CD14-positive monocyte (primary cell): Measurements from ENCODE around the gene CD247. TPM values are rescaled to one million over a fixed set of nuclear protein-coding genes. Genes with fewer than 3 reads are reported as not detected.

Source experiments
- DNase-seq, 3 donors: peaks; one replicate each; pipeline ENCODE4 v3.0.0-alpha.2; 2011 to 2022
- H2AFZ ChIP-seq: 2 replicates; pipeline ENCODE4 v1.6.0; 2012; ENCODE audit warnings: mild to moderate bottlenecking, low read depth, low read length, inconsistent platforms; ENCODE audit not compliant: insufficient read depth, poor library complexity, severe bottlenecking
- H3K27ac ChIP-seq, 2 donors: 1 replicate in 1 of 2; 2 replicates in 1 of 2; pipeline ENCODE4 v1.5.1; 2012 to 2013; ENCODE audit warnings: low read length in 2 of 2, control low read depth in 1 of 2, inconsistent platforms in 1 of 2, low read depth in 1 of 2, mild to moderate bottlenecking in 1 of 2
- H3K27me3 ChIP-seq, 2 donors: one replicate each; pipeline versions ENCODE4 v1.6.0 to v1.6.1; 2011 to 2013; ENCODE audit warnings: low read length in 2 of 2; ENCODE audit not compliant: control insufficient read depth in 2 of 2, insufficient read depth in 2 of 2
- H3K36me3 ChIP-seq, 2 donors: replicated peaks in 1 of 2; 1 replicate in 1 of 2; 2 replicates in 1 of 2; pipeline versions ENCODE4 v1.5.1 to v1.6.1; 2012 to 2013; ENCODE audit warnings: low read length in 2 of 2, control low read depth in 1 of 2, inconsistent platforms in 1 of 2, mild to moderate bottlenecking in 1 of 2; ENCODE audit not compliant: insufficient read depth in 2 of 2, control insufficient read depth in 1 of 2
- H3K4me1 ChIP-seq, 2 donors: 1 replicate in 1 of 2; 2 replicates in 1 of 2; pipeline versions ENCODE4 v1.5.1 to v1.6.1; 2012 to 2013; ENCODE audit warnings: low read length in 2 of 2, control low read depth in 1 of 2, inconsistent platforms in 1 of 2, mild to moderate bottlenecking in 1 of 2, moderate library complexity in 1 of 2; ENCODE audit not compliant: insufficient read depth in 2 of 2, control insufficient read depth in 1 of 2
- H3K4me2 ChIP-seq: replicated peaks from 2 replicates; pipeline ENCODE3; 2012; ENCODE audit warnings: low read length, moderate library complexity, mild to moderate bottlenecking; ENCODE audit not compliant: poor library complexity, severe bottlenecking; ENCODE audit errors: extremely low read depth
- H3K4me3 ChIP-seq, 3 experiments: fragments of 200-600 bp in 1 of 3; sonication (generic) in 1 of 3; replicated peaks in 1 of 3; 1 replicate in 2 of 3; 2 replicates in 1 of 3; pipeline ENCODE4 v1.5.1; 2011 to 2013; ENCODE audit warnings: low read length in 3 of 3, mild to moderate bottlenecking in 3 of 3, control low read depth in 2 of 3, low read depth in 2 of 3, inconsistent platforms in 1 of 3, moderate library complexity in 1 of 3
- H3K79me2 ChIP-seq: 2 replicates; pipeline ENCODE4 v1.6.0; 2012; ENCODE audit warnings: mild to moderate bottlenecking, control low read depth, inconsistent platforms, low read length, moderate library complexity; ENCODE audit not compliant: insufficient read depth
- H3K9ac ChIP-seq: 2 replicates; pipeline ENCODE4 v1.6.0; 2017; ENCODE audit warnings: low read length, mild to moderate bottlenecking; ENCODE audit not compliant: insufficient read depth, poor library complexity, severe bottlenecking
- H3K9me3 ChIP-seq, 2 donors: replicated peaks in 1 of 2; 1 replicate in 1 of 2; 2 replicates in 1 of 2; pipeline versions ENCODE4 v1.5.1 to v1.6.1; 2012 to 2013; ENCODE audit warnings: low read length in 2 of 2, control low read depth in 1 of 2; ENCODE audit not compliant: control insufficient read depth in 1 of 2, insufficient read depth in 1 of 2
- H4K20me1 ChIP-seq: 2 replicates; pipeline ENCODE4 v1.6.0; 2012; ENCODE audit warnings: mild to moderate bottlenecking, low read length, control low read depth, moderate library complexity; ENCODE audit not compliant: insufficient read depth
- H3K27ac Mint-ChIP-seq, 7 donors: one replicate each; pipeline ENCODE4 v1.8.0; 2020; ENCODE audit warnings: mild to moderate bottlenecking in 7 of 7, mixed read lengths in 7 of 7, moderate library complexity in 6 of 7, inconsistent platforms in 2 of 7
- H3K27me3 Mint-ChIP-seq, 3 donors: one replicate each; pipeline ENCODE4 v1.8.0; 2021 to 2022; ENCODE audit warnings: low read depth in 3 of 3, mild to moderate bottlenecking in 3 of 3, mixed read lengths in 3 of 3, moderate library complexity in 3 of 3, inconsistent platforms in 1 of 3
- H3K36me3 Mint-ChIP-seq, 2 donors: one replicate each; pipeline ENCODE4 v1.8.0; 2020; ENCODE audit warnings: mixed read lengths in 2 of 2, inconsistent platforms in 1 of 2, mild to moderate bottlenecking in 1 of 2
- H3K4me1 Mint-ChIP-seq: one replicate; pipeline ENCODE4 v1.8.0; 2020; ENCODE audit warnings: mild to moderate bottlenecking, mixed read lengths
- H3K4me3 Mint-ChIP-seq, 2 donors: one replicate each; pipeline ENCODE4 v1.8.0; 2020; ENCODE audit warnings: mild to moderate bottlenecking in 2 of 2, mixed read lengths in 2 of 2, moderate library complexity in 1 of 2
- H3K9me3 Mint-ChIP-seq, 7 donors: one replicate each; pipeline ENCODE4 v1.8.0; 2020 to 2022; ENCODE audit warnings: mixed read lengths in 7 of 7, mild to moderate bottlenecking in 6 of 7, moderate library complexity in 6 of 7, inconsistent platforms in 2 of 7
- WGBS: methylation state at CpG from one replicate; pipeline ENCODE4 v1.1.5; 2013; ENCODE audit warnings: missing lambda C conversion rate; ENCODE audit not compliant: insufficient coverage; 5-methylcytosine and 5-hydroxymethylcytosine counted together
- intact Hi-C, 2 donors: fragments of 100-400 bp; cut with micrococcal nuclease; formaldehyde crosslinking; loops; one replicate each; pipeline versions ENCODE4 v1.15.0 to v1.15.1; 2023
- polyA plus RNA-seq, 3 donors: library from polyadenylated mRNA; depleted of rRNA in 1 of 3; unstranded in 2 of 3; stranded (reverse) in 1 of 3; fragments of 300-500 nt in 2 of 3; fragments of >200 nt in 1 of 3; fragmentation: Illumina TruSeq in 2 of 3; gene quantifications; 1 replicate in 2 of 3; 2 replicates in 1 of 3; pipeline ENCODE4 v1.2.3, GENCODE V29; 2012 to 2021
- TF ChIP-seq, protein P1 (sequence below): fragments of 200-600 bp; IDR thresholded peaks from one replicate; pipeline ENCODE4 v1.8.0; 2022; ENCODE audit warnings: antibody characterized with exemption, mild to moderate bottlenecking

The CD247 gene
- polyA plus RNA-seq, 3 donors = 0.29 to 1.8 (median 1.6) TPM

DNA sequence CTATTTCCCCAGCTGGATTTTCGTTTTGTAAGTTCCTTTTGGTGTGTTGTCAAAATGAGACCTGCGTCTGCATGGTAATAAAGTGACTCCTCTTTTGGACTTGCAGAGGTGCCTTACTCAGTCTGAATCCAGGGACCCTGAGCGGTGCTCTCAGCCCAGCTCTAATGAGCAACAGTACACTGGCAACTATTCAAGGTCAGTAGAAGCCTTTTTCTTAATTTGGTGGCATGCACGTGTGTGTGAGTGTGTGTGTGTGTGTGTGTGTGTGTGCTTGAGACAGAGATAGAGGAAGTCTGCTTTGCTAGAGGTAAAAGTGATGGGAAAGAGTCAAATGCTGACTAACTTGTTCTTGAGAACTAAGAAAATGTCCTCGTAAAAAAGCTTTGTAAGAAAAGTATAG, 105.4 kb downstream of the CD247 start:
- Mint-ChIP-seq H3K4me1 (peaks cover 2% of the 10 kb centered on the region), H3K36me3 (peaks cover 65 to 71% of the 10 kb centered on the region in 2 donors), H3K27me3 (peaks cover 0 to 4% (median 0%) of the 10 kb centered on the region in 3 donors), H3K9me3 (peaks cover 0 to 1% (median 0%) of the 10 kb centered on the region in 7 donors), H3K27ac (peak overlapping the region in 3 of 7 donors; percentile 16 to 56 (median 43)), H3K4me3 (no peak overlapping the region)
- no peak overlapping the region for H2AFZ ChIP-seq
- H3K36me3 ChIP-seq = peaks cover 34 to 72% of the 10 kb centered on the region in 2 donors
- H3K9ac ChIP-seq = no peak overlapping the region
- H3K27me3 ChIP-seq = no peaks in the 10 kb centered on the region
- DNase-seq = no peak
- TF ChIP-seq, protein P1, sequence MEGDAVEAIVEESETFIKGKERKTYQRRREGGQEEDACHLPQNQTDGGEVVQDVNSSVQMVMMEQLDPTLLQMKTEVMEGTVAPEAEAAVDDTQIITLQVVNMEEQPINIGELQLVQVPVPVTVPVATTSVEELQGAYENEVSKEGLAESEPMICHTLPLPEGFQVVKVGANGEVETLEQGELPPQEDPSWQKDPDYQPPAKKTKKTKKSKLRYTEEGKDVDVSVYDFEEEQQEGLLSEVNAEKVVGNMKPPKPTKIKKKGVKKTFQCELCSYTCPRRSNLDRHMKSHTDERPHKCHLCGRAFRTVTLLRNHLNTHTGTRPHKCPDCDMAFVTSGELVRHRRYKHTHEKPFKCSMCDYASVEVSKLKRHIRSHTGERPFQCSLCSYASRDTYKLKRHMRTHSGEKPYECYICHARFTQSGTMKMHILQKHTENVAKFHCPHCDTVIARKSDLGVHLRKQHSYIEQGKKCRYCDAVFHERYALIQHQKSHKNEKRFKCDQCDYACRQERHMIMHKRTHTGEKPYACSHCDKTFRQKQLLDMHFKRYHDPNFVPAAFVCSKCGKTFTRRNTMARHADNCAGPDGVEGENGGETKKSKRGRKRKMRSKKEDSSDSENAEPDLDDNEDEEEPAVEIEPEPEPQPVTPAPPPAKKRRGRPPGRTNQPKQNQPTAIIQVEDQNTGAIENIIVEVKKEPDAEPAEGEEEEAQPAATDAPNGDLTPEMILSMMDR = no peak
- no peak overlapping the region for H3K27ac ChIP-seq
- H4K20me1 ChIP-seq = no peaks in the 10 kb centered on the region
- H3K4me3 ChIP-seq = no peak overlapping the region
- no peaks in the 10 kb centered on the region for H3K79me2 ChIP-seq
- intact Hi-C loops = no loop called here
- H3K4me2 ChIP-seq = no peak overlapping the region
- no peaks in the 10 kb centered on the region for H3K9me3 ChIP-seq
- WGBS = 62% methylated on average over 4 of the region's 5 CpGs
- no peaks in the 10 kb centered on the region for H3K4me1 ChIP-seq

GRCh38 chr1:167412072-167412471, 106.3 kb downstream of the CD247 start:
- H2AFZ ChIP-seq = no peak overlapping the region
- H3K4me3 Mint-ChIP-seq = no peak overlapping the region
- TF ChIP-seq, protein P1 = no peak
- peaks cover 0 to 4% (median 0%) of the 10 kb centered on the region in 3 donors for H3K27me3 Mint-ChIP-seq
- peaks cover 0 to 1% (median 0%) of the 10 kb centered on the region in 7 donors for H3K9me3 Mint-ChIP-seq
- 96% methylated on average over 3 of the region's 4 CpGs for WGBS
- H4K20me1 ChIP-seq = no peaks in the 10 kb centered on the region
- intact Hi-C loops = no loop called here
- no peaks in the 10 kb centered on the region for H3K79me2 ChIP-seq
- H3K36me3 Mint-ChIP-seq = peaks cover 64 to 70% of the 10 kb centered on the region in 2 donors
- no peaks in the 10 kb centered on the region for H3K4me1 ChIP-seq
- peaks cover 34 to 77% of the 10 kb centered on the region in 2 donors for H3K36me3 ChIP-seq
- H3K27ac ChIP-seq = no peak overlapping the region
- H3K9me3 ChIP-seq = no peaks in the 10 kb centered on the region
- H3K27me3 ChIP-seq = no peaks in the 10 kb centered on the region
- DNase-seq = no peak
- H3K9ac ChIP-seq = no peak overlapping the region
- no peak overlapping the region for H3K4me2 ChIP-seq
- no peak overlapping the region for H3K4me3 ChIP-seq
- H3K4me1 Mint-ChIP-seq = peaks cover 2% of the 10 kb centered on the region
- peak overlapping the region in 2 of 7 donors; percentile 3 to 56 for H3K27ac Mint-ChIP-seq
